HL-60 (cell line): ENCODE measurements around the gene PARD6G.

Source experiments
- GABPA ChIP-seq: IDR thresholded peaks from 2 replicates; pipeline ENCODE4 v1.6.1; 2012; ENCODE audit warnings: low read depth
- POLR2AphosphoS5 ChIP-seq: IDR thresholded peaks from 2 replicates; pipeline ENCODE4 v1.6.1; 2012; ENCODE audit warnings: low read depth
- TF ChIP-seq, protein P1 (sequence below): IDR thresholded peaks from one replicate; pipeline ENCODE4 v1.5.1; 2011; ENCODE audit warnings: low read length, control low read depth, inconsistent platforms; ENCODE audit not compliant: insufficient read depth
- TF ChIP-seq, protein P2 (sequence below): IDR thresholded peaks from 2 replicates; pipeline ENCODE4 v1.6.1; 2012; ENCODE audit warnings: low read depth; ENCODE audit not compliant: insufficient replicate concordance

DNA sequence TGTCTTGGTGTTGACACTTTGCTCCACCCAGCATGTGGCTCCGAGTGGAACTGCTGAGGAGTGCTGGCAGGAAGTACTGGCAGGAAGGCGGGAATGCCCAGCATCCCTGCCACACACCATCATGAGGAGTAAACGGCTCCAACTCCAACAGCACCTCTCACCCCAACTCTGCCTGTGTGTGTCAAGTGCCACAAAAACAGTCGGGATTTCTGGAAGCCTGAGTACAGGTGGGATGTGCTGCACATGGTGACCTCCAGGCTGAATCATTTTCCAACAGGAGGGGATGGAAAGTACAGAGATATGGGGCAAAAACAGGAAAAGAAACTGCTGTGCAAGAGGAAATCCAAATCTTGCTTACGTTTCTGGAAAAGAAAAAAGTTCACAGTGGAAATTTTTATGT is 53.6 kb downstream of the PARD6G start:
- TF ChIP-seq, protein P1, sequence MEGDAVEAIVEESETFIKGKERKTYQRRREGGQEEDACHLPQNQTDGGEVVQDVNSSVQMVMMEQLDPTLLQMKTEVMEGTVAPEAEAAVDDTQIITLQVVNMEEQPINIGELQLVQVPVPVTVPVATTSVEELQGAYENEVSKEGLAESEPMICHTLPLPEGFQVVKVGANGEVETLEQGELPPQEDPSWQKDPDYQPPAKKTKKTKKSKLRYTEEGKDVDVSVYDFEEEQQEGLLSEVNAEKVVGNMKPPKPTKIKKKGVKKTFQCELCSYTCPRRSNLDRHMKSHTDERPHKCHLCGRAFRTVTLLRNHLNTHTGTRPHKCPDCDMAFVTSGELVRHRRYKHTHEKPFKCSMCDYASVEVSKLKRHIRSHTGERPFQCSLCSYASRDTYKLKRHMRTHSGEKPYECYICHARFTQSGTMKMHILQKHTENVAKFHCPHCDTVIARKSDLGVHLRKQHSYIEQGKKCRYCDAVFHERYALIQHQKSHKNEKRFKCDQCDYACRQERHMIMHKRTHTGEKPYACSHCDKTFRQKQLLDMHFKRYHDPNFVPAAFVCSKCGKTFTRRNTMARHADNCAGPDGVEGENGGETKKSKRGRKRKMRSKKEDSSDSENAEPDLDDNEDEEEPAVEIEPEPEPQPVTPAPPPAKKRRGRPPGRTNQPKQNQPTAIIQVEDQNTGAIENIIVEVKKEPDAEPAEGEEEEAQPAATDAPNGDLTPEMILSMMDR, result no peak
- TF ChIP-seq GABPA (no peak), POLR2AphosphoS5 (no peak)
- TF ChIP-seq, protein P2, sequence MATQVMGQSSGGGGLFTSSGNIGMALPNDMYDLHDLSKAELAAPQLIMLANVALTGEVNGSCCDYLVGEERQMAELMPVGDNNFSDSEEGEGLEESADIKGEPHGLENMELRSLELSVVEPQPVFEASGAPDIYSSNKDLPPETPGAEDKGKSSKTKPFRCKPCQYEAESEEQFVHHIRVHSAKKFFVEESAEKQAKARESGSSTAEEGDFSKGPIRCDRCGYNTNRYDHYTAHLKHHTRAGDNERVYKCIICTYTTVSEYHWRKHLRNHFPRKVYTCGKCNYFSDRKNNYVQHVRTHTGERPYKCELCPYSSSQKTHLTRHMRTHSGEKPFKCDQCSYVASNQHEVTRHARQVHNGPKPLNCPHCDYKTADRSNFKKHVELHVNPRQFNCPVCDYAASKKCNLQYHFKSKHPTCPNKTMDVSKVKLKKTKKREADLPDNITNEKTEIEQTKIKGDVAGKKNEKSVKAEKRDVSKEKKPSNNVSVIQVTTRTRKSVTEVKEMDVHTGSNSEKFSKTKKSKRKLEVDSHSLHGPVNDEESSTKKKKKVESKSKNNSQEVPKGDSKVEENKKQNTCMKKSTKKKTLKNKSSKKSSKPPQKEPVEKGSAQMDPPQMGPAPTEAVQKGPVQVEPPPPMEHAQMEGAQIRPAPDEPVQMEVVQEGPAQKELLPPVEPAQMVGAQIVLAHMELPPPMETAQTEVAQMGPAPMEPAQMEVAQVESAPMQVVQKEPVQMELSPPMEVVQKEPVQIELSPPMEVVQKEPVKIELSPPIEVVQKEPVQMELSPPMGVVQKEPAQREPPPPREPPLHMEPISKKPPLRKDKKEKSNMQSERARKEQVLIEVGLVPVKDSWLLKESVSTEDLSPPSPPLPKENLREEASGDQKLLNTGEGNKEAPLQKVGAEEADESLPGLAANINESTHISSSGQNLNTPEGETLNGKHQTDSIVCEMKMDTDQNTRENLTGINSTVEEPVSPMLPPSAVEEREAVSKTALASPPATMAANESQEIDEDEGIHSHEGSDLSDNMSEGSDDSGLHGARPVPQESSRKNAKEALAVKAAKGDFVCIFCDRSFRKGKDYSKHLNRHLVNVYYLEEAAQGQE, result no peak
